GM12878 (cell line): ENCODE measurements around the gene ANKMY2.

Experiments
- CEBPB ChIP-seq, 2 experiments: fragments of 150-350 bp in 1 of 2; IDR thresholded peaks; 2 replicates each; pipeline ENCODE4 v1.6.1; 2012 to 2014; ENCODE audit warnings: low read depth in 2 of 2, low read length in 2 of 2, borderline replicate concordance in 1 of 2, inconsistent platforms in 1 of 2
- CHD4 ChIP-seq: fragments of 200-600 bp; sonication (generic); IDR thresholded peaks from 2 replicates; pipeline ENCODE4 v1.6.1; 2016; ENCODE audit warnings: mild to moderate bottlenecking
- CTCF ChIP-seq, 3 experiments: IDR thresholded peaks in 2 of 3; conservative IDR thresholded peaks in 1 of 3; 2 replicates each; pipeline ENCODE4 v1.5.1; 2011; ENCODE audit warnings: low read depth in 3 of 3, low read length in 3 of 3, mild to moderate bottlenecking in 3 of 3, control low read depth in 2 of 3, moderate library complexity in 2 of 3, inconsistent platforms in 1 of 3, mixed read lengths in 1 of 3; ENCODE audit not compliant: control insufficient read depth in 2 of 3, insufficient read depth in 1 of 3; ENCODE audit errors: extremely low read depth in 1 of 3
- IRF3 ChIP-seq: fragments of 450-650 bp; IDR thresholded peaks from 2 replicates; pipeline ENCODE4 v1.6.1; 2014; ENCODE audit warnings: mild to moderate bottlenecking
- MXI1 ChIP-seq: fragments of 150-350 bp; IDR thresholded peaks from 2 replicates; pipeline ENCODE4 v1.6.1; 2011; ENCODE audit warnings: low read depth, mild to moderate bottlenecking, inconsistent platforms, low read length, improper control_type of control experiment
- PBX3 ChIP-seq: IDR thresholded peaks from 2 replicates; pipeline ENCODE4 v1.6.1; 2011; ENCODE audit warnings: mild to moderate bottlenecking, low read depth, low read length, moderate library complexity; ENCODE audit not compliant: insufficient replicate concordance
- PML ChIP-seq: IDR thresholded peaks from 2 replicates; pipeline ENCODE4 v1.6.1; 2012; ENCODE audit warnings: low read length, inconsistent platforms
- STAT3 ChIP-seq: IDR thresholded peaks from 2 replicates; pipeline ENCODE4 v1.6.1; 2011; ENCODE audit warnings: low read depth, low read length, improper control_type of control experiment
- USF2 ChIP-seq: IDR thresholded peaks from 2 replicates; pipeline ENCODE4 v1.6.1; 2011; ENCODE audit warnings: low read depth, low read length, improper control_type of control experiment, borderline replicate concordance

GRCh38 chr7:16627236-16627635 lies 18.3 kb downstream of the ANKMY2 start:
- TF ChIP-seq CTCF (IDR thresholded peaks at IDR 0.05 in 2 of 3, conservative IDR thresholded peaks at IDR 0.05 in 1 of 3; ENCODE audit: control insufficient read depth in 2 of 3, extremely low read depth in 1 of 3, insufficient read depth in 1 of 3, low read depth in 3 of 3, low read length in 3 of 3) (no peak), STAT3 (no peak), PBX3 (no peak), CHD4 (no peak), CEBPB (IDR thresholded peaks at IDR 0.05; ENCODE audit: borderline replicate concordance in 1 of 2, low read depth in 2 of 2, low read length in 2 of 2) (no peak), IRF3 (no peak), PML (no peak), MXI1 (no peak), USF2 (no peak)
